GM23248 (cell line): ENCODE results near the gene WASHC2C. TPM values are rescaled to one million over a fixed set of nuclear protein-coding genes. Genes with fewer than 3 reads are reported as not detected.
A peak's percentile ranks its signal among the peaks of the same experiment; 100 is the strongest.
"Not testable (repeated sequence)": the region's sequence is repeated elsewhere in the genome, so short reads cannot be mapped to it uniquely, and the experiment has no call there.

Experiments used
- DNase-seq: peaks from one replicate; pipeline ENCODE4 v3.0.0-alpha.2; 2015
- H2AFZ ChIP-seq: fragments of 200-600 bp; sonication (generic); 2 replicates; pipeline ENCODE4 v1.6.1; 2016; ENCODE audit warnings: antibody characterized with exemption
- H3F3A ChIP-seq: fragments of 200-600 bp; sonication (generic); 2 replicates; pipeline ENCODE4 v1.6.1; 2016; ENCODE audit warnings: mild to moderate bottlenecking, antibody characterized with exemption, mixed run types; ENCODE audit not compliant: insufficient read depth
- H3K27ac ChIP-seq: fragments of 200-600 bp; sonication (generic); 2 replicates; pipeline ENCODE4 v1.5.1; 2016; ENCODE audit warnings: mild to moderate bottlenecking
- H3K27me3 ChIP-seq: fragments of 200-600 bp; sonication (generic); replicated peaks from 2 replicates; pipeline ENCODE4 v1.6.1; 2016; ENCODE audit warnings: mild to moderate bottlenecking; ENCODE audit not compliant: insufficient read depth
- H3K36me3 ChIP-seq: fragments of 200-600 bp; sonication (generic); 2 replicates; pipeline ENCODE4 v1.6.1; 2016; ENCODE audit warnings: low read depth, mild to moderate bottlenecking
- H3K4me1 ChIP-seq: fragments of 200-600 bp; sonication (generic); 2 replicates; pipeline ENCODE4 v1.6.1; 2016; ENCODE audit warnings: mild to moderate bottlenecking; ENCODE audit not compliant: insufficient read depth
- H3K4me2 ChIP-seq: fragments of 200-600 bp; sonication (generic); one replicate; pipeline ENCODE4 v1.6.1; 2016; ENCODE audit warnings: mild to moderate bottlenecking; ENCODE audit not compliant: unreplicated experiment
- H3K4me3 ChIP-seq: fragments of 200-600 bp; sonication (generic); 2 replicates; pipeline ENCODE4 v1.5.1; 2016; ENCODE audit warnings: mild to moderate bottlenecking
- H3K79me2 ChIP-seq: fragments of 200-600 bp; sonication (generic); 2 replicates; pipeline ENCODE4 v1.6.1; 2016; ENCODE audit warnings: mild to moderate bottlenecking; ENCODE audit not compliant: insufficient read depth
- H3K9ac ChIP-seq: fragments of 200-600 bp; sonication (generic); 2 replicates; pipeline ENCODE4 v1.6.1; 2016; ENCODE audit warnings: mild to moderate bottlenecking
- H3K9me2 ChIP-seq: fragments of 200-600 bp; sonication (generic); 2 replicates; pipeline ENCODE4 v1.6.1; 2016; ENCODE audit warnings: mixed run types, mild to moderate bottlenecking, moderate library complexity; ENCODE audit not compliant: insufficient read depth
- H3K9me3 ChIP-seq: fragments of 200-600 bp; sonication (generic); one replicate; pipeline ENCODE4 v1.6.1; 2017; ENCODE audit warnings: low read depth
- H4K20me1 ChIP-seq: fragments of 200-600 bp; sonication (generic); 2 replicates; pipeline ENCODE4 v1.6.0; 2016; ENCODE audit not compliant: insufficient read depth
- WGBS, 2 experiments: methylation state at CpG; one replicate each; pipeline ENCODE4 v1.1.6; 2015 to 2017; ENCODE audit warnings: low lambda C conversion rate in 2 of 2, low coverage in 1 of 2; ENCODE audit errors: missing lambda C conversion rate in 2 of 2; 5-methylcytosine and 5-hydroxymethylcytosine counted together
- in situ Hi-C: fragments of 300-500 bp; cut with MboI; formaldehyde crosslinking; loops from 2 replicates; pipeline ENCODE4 v1.15.0; 2020
- polyA plus RNA-seq: library from polyadenylated mRNA; unstranded; fragments of >200 nt; fragmentation: Nextera tagmentation; extraction: Ambion mirVana; gene quantifications from 2 replicates; pipeline ENCODE4 v1.2.1, GENCODE V29; 2016
- total RNA-seq: library from RNA; depleted of rRNA; stranded (reverse); fragments of >200 nt; shearing (Covaris generic); gene quantifications from 2 replicates; pipeline ENCODE4 v1.2.3, GENCODE V29; 2014; rRNA removed

WASHC2C gene, protein sequence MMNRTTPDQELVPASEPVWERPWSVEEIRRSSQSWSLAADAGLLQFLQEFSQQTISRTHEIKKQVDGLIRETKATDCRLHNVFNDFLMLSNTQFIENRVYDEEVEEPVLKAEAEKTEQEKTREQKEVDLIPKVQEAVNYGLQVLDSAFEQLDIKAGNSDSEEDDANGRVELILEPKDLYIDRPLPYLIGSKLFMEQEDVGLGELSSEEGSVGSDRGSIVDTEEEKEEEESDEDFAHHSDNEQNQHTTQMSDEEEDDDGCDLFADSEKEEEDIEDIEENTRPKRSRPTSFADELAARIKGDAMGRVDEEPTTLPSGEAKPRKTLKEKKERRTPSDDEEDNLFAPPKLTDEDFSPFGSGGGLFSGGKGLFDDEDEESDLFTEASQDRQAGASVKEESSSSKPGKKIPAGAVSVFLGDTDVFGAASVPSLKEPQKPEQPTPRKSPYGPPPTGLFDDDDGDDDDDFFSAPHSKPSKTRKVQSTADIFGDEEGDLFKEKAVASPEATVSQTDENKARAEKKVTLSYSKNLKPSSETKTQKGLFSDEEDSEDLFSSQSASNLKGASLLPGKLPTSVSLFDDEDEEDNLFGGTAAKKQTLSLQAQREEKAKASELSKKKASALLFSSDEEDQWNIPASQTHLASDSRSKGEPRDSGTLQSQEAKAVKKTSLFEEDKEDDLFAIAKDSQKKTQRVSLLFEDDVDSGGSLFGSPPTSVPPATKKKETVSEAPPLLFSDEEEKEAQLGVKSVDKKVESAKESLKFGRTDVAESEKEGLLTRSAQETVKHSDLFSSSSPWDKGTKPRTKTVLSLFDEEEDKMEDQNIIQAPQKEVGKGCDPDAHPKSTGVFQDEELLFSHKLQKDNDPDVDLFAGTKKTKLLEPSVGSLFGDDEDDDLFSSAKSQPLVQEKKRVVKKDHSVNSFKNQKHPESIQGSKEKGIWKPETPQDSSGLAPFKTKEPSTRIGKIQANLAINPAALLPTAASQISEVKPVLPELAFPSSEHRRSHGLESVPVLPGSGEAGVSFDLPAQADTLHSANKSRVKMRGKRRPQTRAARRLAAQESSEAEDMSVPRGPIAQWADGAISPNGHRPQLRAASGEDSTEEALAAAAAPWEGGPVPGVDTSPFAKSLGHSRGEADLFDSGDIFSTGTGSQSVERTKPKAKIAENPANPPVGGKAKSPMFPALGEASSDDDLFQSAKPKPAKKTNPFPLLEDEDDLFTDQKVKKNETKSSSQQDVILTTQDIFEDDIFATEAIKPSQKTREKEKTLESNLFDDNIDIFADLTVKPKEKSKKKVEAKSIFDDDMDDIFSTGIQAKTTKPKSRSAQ (N-terminal part only)
- total RNA-seq (22.4 and 31.7 TPM in 2 replicates), polyA plus RNA-seq (21.9 and 23.1 TPM in 2 replicates)

DNA sequence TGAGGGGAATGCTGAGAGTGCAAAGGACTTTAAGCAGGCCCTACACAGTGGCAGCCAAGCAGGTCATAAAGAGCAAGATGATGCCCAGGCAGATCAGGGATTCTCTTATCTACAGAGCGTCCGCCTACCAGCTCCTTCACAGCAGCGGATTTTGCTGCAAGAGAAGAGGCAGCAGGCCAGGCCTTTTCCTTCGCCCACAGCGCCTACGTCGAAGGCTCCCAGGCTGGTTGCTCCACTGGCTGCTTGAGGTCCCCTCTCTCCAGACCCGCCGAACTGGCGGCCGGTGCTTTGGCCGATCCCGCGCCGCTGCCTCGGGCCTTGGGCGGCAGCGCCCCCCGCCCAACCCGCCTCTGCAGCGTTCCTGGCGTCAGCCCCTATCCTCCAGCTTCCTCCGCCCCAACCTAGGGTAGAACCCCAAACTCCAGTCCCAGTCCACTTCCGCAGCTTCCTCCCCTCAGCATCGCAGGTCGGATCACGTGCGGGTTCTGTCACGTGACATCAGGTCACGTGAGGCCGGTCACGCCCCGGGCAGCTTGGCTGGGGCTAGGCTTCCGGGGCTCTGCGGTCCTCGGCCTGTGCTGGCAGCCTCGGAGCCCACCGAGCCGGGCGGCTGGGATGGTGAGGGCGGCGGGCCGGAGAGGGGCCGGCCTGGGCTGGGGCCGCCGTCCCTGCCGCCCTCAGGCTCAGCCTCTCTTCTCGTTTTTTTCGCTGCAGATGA, at the start of gene WASHC2C:
Gene WASHC2C, plus strand, starts transcription at position 564 of the 718 bp plus-strand sequence. Its CDS starts 52 bp downstream, at position 616.
- peak; percentile 82 for DNase-seq
- WGBS, 2 experiments: 0 to 1% methylated on average over 35 to 41 of the region's 49 CpGs
- H3K9me2 ChIP-seq, H3K36me3 ChIP-seq, H3K9me3 ChIP-seq, H4K20me1 ChIP-seq, H3K27me3 ChIP-seq, H3K4me1 ChIP-seq, in situ Hi-C loops, H3F3A ChIP-seq: not testable (repeated sequence)
- peak within 1 kb of the TSS; percentile 68 for H3K27ac ChIP-seq
- peak within 1 kb of the TSS; percentile 89 for H3K4me3 ChIP-seq
- peak within 1 kb of the TSS; percentile 89 for H2AFZ ChIP-seq
- H3K9ac ChIP-seq: peak within 1 kb of the TSS; percentile 94
- peak within 1 kb of the TSS; percentile 77 for H3K4me2 ChIP-seq
- peaks cover 22% of the 10 kb centered on the region for H3K79me2 ChIP-seq

DNA sequence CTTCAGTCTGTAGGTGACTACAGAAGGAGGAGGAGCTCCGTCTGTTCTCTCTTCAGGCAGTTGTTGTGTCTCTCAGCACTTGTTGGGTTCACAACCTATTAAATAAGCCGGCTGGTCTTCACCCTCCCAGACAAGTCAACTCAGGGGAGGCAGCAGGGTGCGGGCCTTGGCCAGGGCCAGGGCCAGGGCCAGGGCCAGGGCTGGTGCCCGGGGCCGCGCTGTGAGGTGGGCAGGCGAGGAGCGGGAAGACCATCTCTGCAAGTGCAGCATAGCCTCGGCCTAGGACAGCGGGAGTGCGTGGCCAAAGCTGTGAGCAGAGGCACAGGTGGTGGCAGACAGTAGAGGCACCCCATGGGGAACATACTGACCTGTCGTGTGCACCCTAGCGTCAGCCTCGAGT, 48.6 kb upstream of the WASHC2C start:
- H3K9me3 ChIP-seq, H3K27me3 ChIP-seq, H4K20me1 ChIP-seq, H3F3A ChIP-seq, H2AFZ ChIP-seq, H3K27ac ChIP-seq, H3K36me3 ChIP-seq, H3K9me2 ChIP-seq, DNase-seq, H3K4me3 ChIP-seq, H3K4me2 ChIP-seq, H3K4me1 ChIP-seq, H3K9ac ChIP-seq, H3K79me2 ChIP-seq: not testable (repeated sequence)
- in situ Hi-C loops: loop anchor here (10.0 kb wide), 1 partner anchor 214 kb away; no protein-coding TSS in a partner anchor
- 74 to 75% methylated on average over 10 to 11 of the region's 14 CpGs for WGBS, 2 experiments

DNA sequence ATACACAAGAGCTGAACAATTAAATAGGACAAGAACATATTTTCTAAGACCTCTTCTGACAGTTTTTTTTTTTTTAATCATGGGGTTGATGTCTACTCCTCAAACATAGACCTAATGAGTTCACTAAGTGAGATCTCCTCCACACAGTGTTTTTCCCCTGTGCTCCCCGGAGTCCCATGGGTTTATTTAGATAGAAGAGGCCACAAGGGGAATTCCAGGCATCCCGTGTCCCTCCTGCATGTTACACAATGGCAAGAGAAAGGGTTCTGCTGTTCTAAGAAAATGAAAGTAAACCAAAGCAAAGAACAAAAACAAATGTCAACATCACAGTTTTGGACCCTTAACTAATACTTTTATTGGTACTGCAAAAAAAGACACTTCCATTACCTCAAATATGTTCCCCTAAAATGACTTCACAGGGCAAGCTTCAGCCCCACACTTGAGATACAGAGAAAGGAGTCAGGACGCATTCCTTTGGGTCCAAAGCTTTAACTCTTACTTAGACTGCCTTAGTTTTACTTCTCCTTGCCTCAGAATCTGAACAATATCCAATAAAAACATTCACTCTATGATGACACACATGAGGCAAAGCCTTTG, 16.8 kb upstream of the WASHC2C start:
- H3K27ac ChIP-seq, H3K36me3 ChIP-seq, H4K20me1 ChIP-seq, H3K4me3 ChIP-seq, in situ Hi-C loops, H3K9me2 ChIP-seq, H3K9me3 ChIP-seq, H3F3A ChIP-seq, H3K79me2 ChIP-seq, H3K4me1 ChIP-seq, H3K27me3 ChIP-seq: not testable (repeated sequence)
- Histone ChIP-seq H2AFZ (peak overlapping the region; percentile 41; the same call in 1 of the 2 replicates), H3K9ac (peak overlapping the region; percentile 25; the same call in 1 of the 2 replicates), H3K4me2 (peak overlapping the region; percentile 28)
- DNase-seq: peak; percentile 0
- WGBS, 2 experiments: 22 to 36% methylated on average over 2 to 3 of the region's 3 CpGs

DNA sequence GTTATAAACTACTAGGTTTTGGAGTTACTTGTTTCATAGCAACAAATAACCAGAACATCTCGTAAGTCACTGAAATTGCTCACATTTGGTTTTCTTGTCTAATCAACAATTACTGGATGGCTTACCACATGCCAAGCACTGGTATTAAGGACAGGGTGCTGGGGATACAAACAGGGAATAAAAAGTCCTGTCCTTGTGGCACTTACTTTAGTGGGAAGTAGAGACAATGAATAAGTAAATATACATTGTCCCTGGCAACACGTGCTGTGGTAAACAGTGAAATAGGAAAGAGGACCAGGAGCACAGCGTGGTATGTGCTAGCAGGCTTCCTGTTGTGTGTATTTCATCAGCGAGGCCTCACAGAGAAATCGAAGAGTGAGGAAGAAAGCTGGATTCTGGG, 15.8 kb upstream of the WASHC2C start:
- in situ Hi-C loops, H2AFZ ChIP-seq, H3K4me3 ChIP-seq, H3K79me2 ChIP-seq, DNase-seq, H3K9me2 ChIP-seq, H3K9ac ChIP-seq, H3K9me3 ChIP-seq, H3K27ac ChIP-seq, H3K36me3 ChIP-seq, H3K27me3 ChIP-seq, H3K4me2 ChIP-seq, H3F3A ChIP-seq, H4K20me1 ChIP-seq, H3K4me1 ChIP-seq: not testable (repeated sequence)
- WGBS, 2 experiments: 69 to 81% methylated on average over 3 to 4 of the region's 5 CpGs

DNA sequence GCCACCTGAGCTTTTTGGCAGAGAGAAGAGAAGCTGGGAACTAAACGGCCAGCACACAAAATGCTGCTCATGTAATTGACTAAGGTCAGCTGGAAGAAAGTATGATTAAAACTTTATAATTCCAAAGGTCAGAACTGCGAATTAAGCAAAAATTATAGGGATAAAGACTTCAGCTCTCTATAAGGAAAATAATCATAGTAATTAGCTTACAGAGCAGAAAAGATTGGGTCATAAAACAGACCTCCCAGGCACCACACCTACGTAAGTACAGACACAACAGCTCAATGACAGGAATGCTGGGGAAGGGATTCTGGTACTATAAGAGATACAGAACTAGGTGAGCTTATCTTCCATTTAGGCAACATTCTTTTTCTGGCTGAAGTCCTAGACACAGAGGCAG, 10.0 kb upstream of the WASHC2C start:
- WGBS, 2 experiments: 52 to 53% methylated on average over 3 of the region's 3 CpGs
- H3K36me3 ChIP-seq, H3K4me2 ChIP-seq, H2AFZ ChIP-seq, H3K9ac ChIP-seq, H3K4me1 ChIP-seq, H3K27me3 ChIP-seq, H3F3A ChIP-seq, in situ Hi-C loops, H3K9me3 ChIP-seq, H3K9me2 ChIP-seq, H3K27ac ChIP-seq, H3K4me3 ChIP-seq, DNase-seq, H3K79me2 ChIP-seq, H4K20me1 ChIP-seq: not testable (repeated sequence)

DNA sequence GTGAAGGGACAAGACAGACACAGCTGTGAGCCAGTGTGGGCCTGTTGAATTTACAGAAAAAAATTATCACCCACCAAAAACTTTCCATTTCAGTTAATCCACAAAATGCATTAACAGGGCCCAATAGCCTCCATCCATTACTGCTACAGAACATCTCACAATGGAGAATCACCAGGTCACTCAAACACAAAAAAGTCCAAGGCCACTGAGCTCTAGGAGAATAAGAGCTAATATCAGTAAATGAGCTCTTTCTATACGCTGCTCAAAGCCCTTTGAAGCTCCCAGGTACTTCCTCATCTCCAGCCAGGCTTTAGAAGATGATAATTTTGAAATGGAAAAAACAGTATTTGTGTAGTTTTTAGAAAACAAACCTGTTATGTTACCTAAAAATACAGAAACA, 9.4 kb upstream of the WASHC2C start:
- H4K20me1 ChIP-seq, H3K4me1 ChIP-seq, H3K4me2 ChIP-seq, H3K79me2 ChIP-seq, H3K4me3 ChIP-seq, H3K36me3 ChIP-seq, H3F3A ChIP-seq, H2AFZ ChIP-seq, H3K9me2 ChIP-seq, H3K27ac ChIP-seq, H3K27me3 ChIP-seq, DNase-seq, H3K9ac ChIP-seq, H3K9me3 ChIP-seq, in situ Hi-C loops: not testable (repeated sequence)
- WGBS, 2 experiments: 40 to 58% methylated on average over 1 of the region's 1 CpG
